ENCODE measurements around the gene LSM4.

DNA sequence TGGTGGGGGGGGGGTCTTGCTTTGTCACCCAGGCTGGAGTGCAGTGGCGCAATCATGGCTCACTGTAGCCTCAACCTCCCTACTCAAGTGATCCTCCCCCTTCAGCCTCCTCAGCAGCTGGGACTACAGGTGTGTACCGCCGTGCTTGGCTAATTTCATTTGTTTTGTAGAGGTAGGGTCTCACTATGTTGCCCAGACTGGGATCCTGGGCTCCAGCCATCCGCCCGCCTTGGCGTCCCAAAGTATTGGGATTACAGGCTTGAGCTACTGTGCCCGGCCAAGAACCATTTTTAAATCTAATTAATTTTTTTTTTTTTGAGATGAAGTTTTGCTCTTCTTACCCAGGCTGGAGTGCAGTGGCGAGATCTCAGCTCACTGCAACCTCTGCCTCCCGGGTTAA is 23.2 kb downstream of the LSM4 start:
- TF ChIP-seq CEBPB (IDR thresholded peaks at IDR 0.05): no peak
- TF ChIP-seq EP300 (IDR thresholded peaks at IDR 0.05; ENCODE audit: borderline replicate concordance): no peak
- TF ChIP-seq, protein P1, sequence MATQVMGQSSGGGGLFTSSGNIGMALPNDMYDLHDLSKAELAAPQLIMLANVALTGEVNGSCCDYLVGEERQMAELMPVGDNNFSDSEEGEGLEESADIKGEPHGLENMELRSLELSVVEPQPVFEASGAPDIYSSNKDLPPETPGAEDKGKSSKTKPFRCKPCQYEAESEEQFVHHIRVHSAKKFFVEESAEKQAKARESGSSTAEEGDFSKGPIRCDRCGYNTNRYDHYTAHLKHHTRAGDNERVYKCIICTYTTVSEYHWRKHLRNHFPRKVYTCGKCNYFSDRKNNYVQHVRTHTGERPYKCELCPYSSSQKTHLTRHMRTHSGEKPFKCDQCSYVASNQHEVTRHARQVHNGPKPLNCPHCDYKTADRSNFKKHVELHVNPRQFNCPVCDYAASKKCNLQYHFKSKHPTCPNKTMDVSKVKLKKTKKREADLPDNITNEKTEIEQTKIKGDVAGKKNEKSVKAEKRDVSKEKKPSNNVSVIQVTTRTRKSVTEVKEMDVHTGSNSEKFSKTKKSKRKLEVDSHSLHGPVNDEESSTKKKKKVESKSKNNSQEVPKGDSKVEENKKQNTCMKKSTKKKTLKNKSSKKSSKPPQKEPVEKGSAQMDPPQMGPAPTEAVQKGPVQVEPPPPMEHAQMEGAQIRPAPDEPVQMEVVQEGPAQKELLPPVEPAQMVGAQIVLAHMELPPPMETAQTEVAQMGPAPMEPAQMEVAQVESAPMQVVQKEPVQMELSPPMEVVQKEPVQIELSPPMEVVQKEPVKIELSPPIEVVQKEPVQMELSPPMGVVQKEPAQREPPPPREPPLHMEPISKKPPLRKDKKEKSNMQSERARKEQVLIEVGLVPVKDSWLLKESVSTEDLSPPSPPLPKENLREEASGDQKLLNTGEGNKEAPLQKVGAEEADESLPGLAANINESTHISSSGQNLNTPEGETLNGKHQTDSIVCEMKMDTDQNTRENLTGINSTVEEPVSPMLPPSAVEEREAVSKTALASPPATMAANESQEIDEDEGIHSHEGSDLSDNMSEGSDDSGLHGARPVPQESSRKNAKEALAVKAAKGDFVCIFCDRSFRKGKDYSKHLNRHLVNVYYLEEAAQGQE (IDR thresholded peaks at IDR 0.05; ENCODE audit: low read depth): no peak
- no peak for TF ChIP-seq TCF12 (IDR thresholded peaks at IDR 0.05; ENCODE audit: low read depth)
- no peak for TF ChIP-seq FOXM1 (IDR thresholded peaks at IDR 0.05; ENCODE audit: borderline replicate concordance, low read depth)
- TF ChIP-seq TAF1 (IDR thresholded peaks at IDR 0.05; ENCODE audit: low read depth): no peak
